Mammary epithelial cell (primary cell): ENCODE data around the gene TRMT2A.

Source experiments
- CTCF ChIP-seq, 2 donors: IDR thresholded peaks in 1 of 2; conservative IDR thresholded peaks in 1 of 2; 2 replicates each; pipeline ENCODE4 v1.5.1; 2011 to 2012; ENCODE audit warnings: inconsistent platforms in 2 of 2, low read length in 2 of 2, mild to moderate bottlenecking in 2 of 2, control low read depth in 1 of 2, low read depth in 1 of 2; ENCODE audit not compliant: insufficient read depth in 1 of 2; ENCODE audit errors: extremely low read depth in 1 of 2
- EZH2 ChIP-seq: IDR thresholded peaks from 2 replicates; pipeline ENCODE4 v1.6.1; 2012; ENCODE audit warnings: low read length, inconsistent platforms, borderline replicate concordance

DNA sequence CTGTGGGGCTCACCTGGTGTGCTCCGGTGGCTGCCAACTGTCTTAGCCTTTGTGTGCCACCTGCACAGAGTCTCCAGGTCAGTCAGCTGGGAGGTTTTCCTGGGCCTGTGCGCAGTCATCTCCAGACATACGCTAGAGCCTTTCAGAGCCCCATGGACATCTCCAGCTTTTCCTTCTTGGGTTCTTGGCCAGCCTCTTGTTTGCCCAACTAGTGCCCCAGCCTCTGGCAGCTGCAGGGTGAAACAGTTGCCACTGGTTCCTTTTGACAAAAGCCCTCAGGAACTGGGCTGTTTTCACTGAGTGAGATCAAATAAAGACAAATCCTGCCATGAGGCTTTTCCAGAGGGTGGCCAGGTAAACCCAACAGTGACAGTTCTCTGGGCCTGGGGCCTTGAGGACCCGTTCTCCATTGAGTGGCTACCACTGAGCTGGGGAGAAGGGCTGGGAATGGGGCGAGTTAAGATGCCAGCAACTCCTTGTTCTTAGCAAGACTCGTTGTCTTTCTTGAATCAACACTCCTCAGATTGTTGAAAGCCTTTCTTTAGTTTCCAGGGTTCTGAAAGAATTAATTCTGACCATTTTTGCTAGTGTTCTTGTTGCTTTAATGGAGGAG lies 17.8 kb downstream of the TRMT2A start:
- TF ChIP-seq EZH2 (no peak), CTCF (conservative IDR thresholded peaks at IDR 0.05 in 1 of 2, IDR thresholded peaks at IDR 0.05 in 1 of 2; ENCODE audit: extremely low read depth in 1 of 2, insufficient read depth in 1 of 2, low read depth in 1 of 2, low read length in 2 of 2) (no peak)
